Gastroesophageal sphincter (tissue), 4 donors: ENCODE results near the gene MYO1D. TPM values are rescaled to one million over a fixed set of nuclear protein-coding genes. Genes with fewer than 3 reads are reported as not detected.

Experiments
- ATAC-seq: fragments of 150-250 bp; one replicate; pipeline ENCODE4 v1.9.1; 2016; ENCODE audit warnings: mild to moderate bottlenecking, moderate library complexity
- H3K27ac ChIP-seq, 4 donors: fragments of 200-600 bp; sonication (generic) in 3 of 4; 1 replicate in 3 of 4; 2 replicates in 1 of 4; pipeline ENCODE4 v1.5.1; 2016 to 2019
- H3K27me3 ChIP-seq: fragments of 200-600 bp; sonication (generic); one replicate; pipeline ENCODE4 v1.5.1; 2019
- H3K36me3 ChIP-seq, 2 donors: fragments of 200-600 bp; sonication (generic); one replicate each; pipeline ENCODE4 v1.5.1; 2019; ENCODE audit warnings: control low read depth in 1 of 2
- H3K4me1 ChIP-seq, 3 donors: fragments of 200-600 bp; sonication (generic); 1 replicate in 2 of 3; 2 replicates in 1 of 3; pipeline ENCODE4 v1.5.1; 2016 to 2019; ENCODE audit warnings: control low read depth in 2 of 3
- H3K4me3 ChIP-seq, 2 donors: fragments of 200-600 bp; sonication (generic); one replicate each; pipeline ENCODE4 v1.5.1; 2019; ENCODE audit warnings: mild to moderate bottlenecking in 1 of 2, moderate library complexity in 1 of 2
- H3K9me3 ChIP-seq, 3 donors: fragments of 200-600 bp; sonication (generic); one replicate each; pipeline ENCODE4 v1.5.1; 2017 to 2019; ENCODE audit warnings: control low read depth in 2 of 3
- EP300 ChIP-seq: sonication (generic); formaldehyde crosslinking; IDR thresholded peaks from one replicate; pipeline ENCODE4 v1.6.1; 2017; ENCODE audit warnings: antibody characterized with exemption, mild to moderate bottlenecking
- POLR2A ChIP-seq, 2 donors: fragments of 450-650 bp; IDR thresholded peaks; one replicate each; pipeline ENCODE4 v1.6.1; 2017; ENCODE audit warnings: antibody characterized with exemption in 2 of 2, mild to moderate bottlenecking in 2 of 2, moderate library complexity in 1 of 2
- POLR2AphosphoS5 ChIP-seq: sonication (generic); formaldehyde crosslinking; IDR thresholded peaks from one replicate; pipeline ENCODE4 v1.6.1; 2017; ENCODE audit warnings: antibody characterized with exemption
- WGBS, 2 donors: methylation state at CpG; one replicate each; pipeline ENCODE4 v1.1.5; 2018; ENCODE audit warnings: low coverage in 1 of 2; 5-methylcytosine and 5-hydroxymethylcytosine counted together
- total RNA-seq, 4 donors: library from RNA; depleted of rRNA; stranded (reverse); fragments of >200 nt; gene quantifications; one replicate each; pipeline ENCODE4 v1.1.0, GENCODE V29; 2016
- TF ChIP-seq, protein P1 (sequence below), 4 experiments: fragments of 200-600 bp in 2 of 4; fragments of 450-650 bp in 2 of 4; sonication (generic) in 1 of 4; IDR thresholded peaks; one replicate each; pipeline ENCODE4 v1.5.1; 2017 to 2019; ENCODE audit warnings: antibody characterized with exemption in 4 of 4, mild to moderate bottlenecking in 2 of 4, moderate library complexity in 2 of 4

The MYO1D gene
- total RNA-seq, 4 donors from 2014 or later = 28.2 to 63.5 (median 47.2) TPM

DNA sequence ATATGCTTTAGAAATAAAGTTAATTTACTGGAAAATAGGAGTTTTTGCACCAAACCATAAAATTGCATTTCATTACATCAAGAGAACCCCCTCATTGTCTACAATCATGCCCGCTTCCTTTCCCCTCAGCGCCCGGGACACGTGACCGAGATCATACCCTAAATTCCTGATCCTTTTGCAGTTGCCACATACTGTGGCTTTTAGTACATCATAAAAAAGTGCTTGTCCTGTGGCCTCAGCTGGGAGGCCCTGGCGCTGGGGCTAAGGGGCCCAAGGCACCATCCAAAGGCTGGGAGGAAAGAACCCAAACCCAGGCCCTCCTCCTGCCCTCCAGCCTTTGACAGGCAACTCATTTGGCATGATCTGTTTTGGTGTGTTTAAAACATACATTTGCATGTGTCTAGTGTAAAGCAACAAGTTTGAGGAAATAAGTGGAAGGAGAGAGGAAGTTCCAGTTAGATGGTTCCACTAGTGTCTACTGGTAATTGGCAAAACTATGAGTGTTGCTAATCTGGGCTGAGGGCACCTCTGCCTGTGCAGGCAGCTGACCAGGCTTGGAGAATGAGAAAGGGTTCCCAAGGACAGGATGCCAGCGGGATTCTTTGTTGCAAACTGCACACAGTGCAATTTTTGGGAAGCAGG, 384.2 kb downstream of the MYO1D start:
- H3K4me1 ChIP-seq = peaks cover 0 to 17% (median 2%) of the 10 kb centered on the region in 3 donors
- TF ChIP-seq POLR2AphosphoS5 = no peak
- TF ChIP-seq, protein P1, sequence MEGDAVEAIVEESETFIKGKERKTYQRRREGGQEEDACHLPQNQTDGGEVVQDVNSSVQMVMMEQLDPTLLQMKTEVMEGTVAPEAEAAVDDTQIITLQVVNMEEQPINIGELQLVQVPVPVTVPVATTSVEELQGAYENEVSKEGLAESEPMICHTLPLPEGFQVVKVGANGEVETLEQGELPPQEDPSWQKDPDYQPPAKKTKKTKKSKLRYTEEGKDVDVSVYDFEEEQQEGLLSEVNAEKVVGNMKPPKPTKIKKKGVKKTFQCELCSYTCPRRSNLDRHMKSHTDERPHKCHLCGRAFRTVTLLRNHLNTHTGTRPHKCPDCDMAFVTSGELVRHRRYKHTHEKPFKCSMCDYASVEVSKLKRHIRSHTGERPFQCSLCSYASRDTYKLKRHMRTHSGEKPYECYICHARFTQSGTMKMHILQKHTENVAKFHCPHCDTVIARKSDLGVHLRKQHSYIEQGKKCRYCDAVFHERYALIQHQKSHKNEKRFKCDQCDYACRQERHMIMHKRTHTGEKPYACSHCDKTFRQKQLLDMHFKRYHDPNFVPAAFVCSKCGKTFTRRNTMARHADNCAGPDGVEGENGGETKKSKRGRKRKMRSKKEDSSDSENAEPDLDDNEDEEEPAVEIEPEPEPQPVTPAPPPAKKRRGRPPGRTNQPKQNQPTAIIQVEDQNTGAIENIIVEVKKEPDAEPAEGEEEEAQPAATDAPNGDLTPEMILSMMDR (IDR thresholded peaks at IDR 0.05) = no peak
- TF ChIP-seq POLR2A (IDR thresholded peaks at IDR 0.05) = no peak
- no peak for TF ChIP-seq EP300
- no peak overlapping the region for H3K4me3 ChIP-seq
- WGBS, 2 donors = 88 to 96% methylated on average over 6 to 7 of the region's 7 CpGs
- no peak overlapping the region for H3K27ac ChIP-seq
- H3K36me3 ChIP-seq = peaks cover 0 to 5% of the 10 kb centered on the region in 2 donors
- H3K27me3 ChIP-seq = no peaks in the 10 kb centered on the region
- ATAC-seq = no peak
- no peaks in the 10 kb centered on the region for H3K9me3 ChIP-seq

DNA sequence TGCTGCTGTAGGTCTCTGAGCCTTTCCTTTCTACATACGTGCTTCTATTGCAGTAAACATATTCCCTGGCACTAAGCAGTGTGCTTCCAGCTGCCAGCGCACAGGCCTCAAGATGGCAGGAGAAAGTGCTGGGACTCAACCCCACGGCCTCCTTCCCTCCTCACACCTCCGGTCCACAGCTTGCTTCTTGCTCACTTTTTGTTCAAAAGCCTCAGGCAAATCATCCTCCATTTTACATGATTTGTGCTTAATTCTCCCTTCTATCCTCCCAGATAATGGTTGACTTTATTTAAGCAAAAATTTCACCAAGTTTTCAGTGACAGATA, 384.7 kb downstream of the MYO1D start:
- Histone ChIP-seq H3K27me3 (no peaks in the 10 kb centered on the region), H3K36me3 (peaks cover 0 to 5% of the 10 kb centered on the region in 2 donors), H3K4me1 (peaks cover 0 to 22% (median 6%) of the 10 kb centered on the region in 3 donors), H3K4me3 (no peak overlapping the region), H3K9me3 (no peaks in the 10 kb centered on the region), H3K27ac (no peak overlapping the region)
- TF ChIP-seq POLR2AphosphoS5 = no peak
- TF ChIP-seq EP300 = no peak
- TF ChIP-seq POLR2A (IDR thresholded peaks at IDR 0.05) = no peak
- TF ChIP-seq, protein P1 (IDR thresholded peaks at IDR 0.05) = no peak
- 75 to 90% methylated on average over 3 to 4 of the region's 4 CpGs for WGBS, 2 donors
- no peak for ATAC-seq

DNA sequence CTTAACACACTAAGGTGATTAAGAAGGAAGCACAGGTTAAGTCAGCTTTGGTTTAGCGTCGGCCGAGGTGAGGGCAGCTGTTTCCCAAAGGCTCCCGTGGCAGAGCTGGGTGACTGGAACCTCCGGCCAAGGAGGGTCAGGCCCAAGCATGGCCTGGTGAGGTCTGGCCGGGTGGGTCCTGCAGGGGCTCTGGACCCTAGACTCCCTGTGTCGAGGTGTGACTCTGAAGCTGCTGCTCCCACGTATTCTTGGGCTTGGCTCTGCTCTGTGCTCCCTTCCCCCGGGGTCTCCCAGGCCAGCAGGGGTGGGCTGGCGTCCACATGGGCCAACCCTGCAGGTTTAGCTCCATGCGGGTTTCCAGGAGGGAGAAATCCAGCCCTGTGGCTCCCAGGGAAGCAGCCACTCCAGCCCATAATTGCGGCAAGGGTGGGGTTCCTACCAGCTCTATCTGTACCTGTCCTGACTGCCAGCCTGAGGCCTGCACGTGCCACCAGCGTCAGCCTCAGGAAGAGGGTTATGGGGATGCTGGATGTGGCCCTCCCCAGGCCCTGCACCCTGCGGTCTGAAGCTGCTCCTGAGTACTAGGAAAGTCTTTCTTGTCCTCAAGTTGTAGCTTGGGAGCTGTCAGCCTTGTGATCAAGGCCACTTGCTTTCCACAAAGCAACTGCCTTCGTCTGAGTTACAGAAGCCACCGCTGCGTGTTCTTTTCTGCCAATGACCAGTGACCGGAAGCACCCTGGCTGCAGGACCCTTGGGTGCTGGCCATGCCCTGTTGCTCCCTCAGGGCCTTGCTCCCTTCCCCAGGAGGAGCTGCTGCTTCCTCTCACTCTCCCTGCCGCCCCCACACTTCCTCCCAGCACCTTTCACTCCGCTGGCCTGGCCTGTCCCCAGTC, 385.3 kb downstream of the MYO1D start:
- WGBS, 2 donors = 85 to 87% methylated on average over 3 to 9 of the region's 21 CpGs
- Histone ChIP-seq H3K27me3 (no peaks in the 10 kb centered on the region), H3K9me3 (no peaks in the 10 kb centered on the region), H3K4me3 (no peak overlapping the region), H3K36me3 (peaks cover 0 to 5% of the 10 kb centered on the region in 2 donors), H3K27ac (no peak overlapping the region), H3K4me1 (peaks cover 0 to 23% (median 6%) of the 10 kb centered on the region in 3 donors)
- no peak for ATAC-seq
- TF ChIP-seq EP300 (no peak), POLR2AphosphoS5 (no peak), POLR2A (IDR thresholded peaks at IDR 0.05) (no peak)
- TF ChIP-seq, protein P1 (IDR thresholded peaks at IDR 0.05) = no peak

DNA sequence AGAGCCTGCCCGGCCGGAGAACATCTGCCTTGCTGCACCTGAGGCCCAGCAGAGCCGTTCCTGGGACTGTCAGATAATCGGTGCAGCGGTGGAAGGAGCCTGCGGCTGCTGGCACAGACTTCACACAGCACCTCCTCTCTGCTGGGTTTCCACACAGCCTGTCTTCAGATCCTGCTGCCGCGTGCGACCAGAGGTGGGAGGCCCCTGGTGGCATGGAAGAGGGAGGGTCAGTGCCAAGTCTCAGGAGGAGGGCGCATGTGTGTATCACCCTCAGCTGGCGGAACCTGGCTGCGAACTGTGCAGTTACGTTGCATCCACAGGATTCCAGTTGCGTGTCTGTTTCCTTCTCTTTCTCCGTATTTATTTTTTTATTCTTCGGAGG, 386.8 kb downstream of the MYO1D start:
- H3K27ac ChIP-seq = no peak overlapping the region
- no peaks in the 10 kb centered on the region for H3K9me3 ChIP-seq
- no peaks in the 10 kb centered on the region for H3K27me3 ChIP-seq
- 65 to 77% methylated on average over 4 to 8 of the region's 16 CpGs for WGBS, 2 donors
- no peak for ATAC-seq
- peaks cover 0 to 5% of the 10 kb centered on the region in 2 donors for H3K36me3 ChIP-seq
- peaks cover 0 to 24% (median 10%) of the 10 kb centered on the region in 3 donors for H3K4me1 ChIP-seq
- H3K4me3 ChIP-seq = no peak overlapping the region
- TF ChIP-seq, protein P1 (IDR thresholded peaks at IDR 0.05) = no peak
- TF ChIP-seq POLR2AphosphoS5 = no peak
- TF ChIP-seq POLR2A (IDR thresholded peaks at IDR 0.05) = no peak
- TF ChIP-seq EP300 = no peak
